ENCODE results near the gene TNFRSF25.
"Not testable (repeated sequence)": the region's sequence is repeated elsewhere in the genome, so short reads cannot be mapped to it uniquely, and the experiment has no call there.

TNFRSF25 gene

GRCh38 chr1:6431645-6432579, 34.1 kb downstream of the TNFRSF25 start:
- DNase-seq (ENCODE audit: low spot score) = not testable (repeated sequence)

- DNase-seq (ENCODE audit: low spot score) = not testable (repeated sequence)
Observed at GRCh38 chr1:6429660-6430411, 36.1 kb downstream of the TNFRSF25 start.

GRCh38 chr1:6428453-6428852, 37.5 kb downstream of the TNFRSF25 start:
- DNase-seq (ENCODE audit: low spot score) = not testable (repeated sequence)

DNA sequence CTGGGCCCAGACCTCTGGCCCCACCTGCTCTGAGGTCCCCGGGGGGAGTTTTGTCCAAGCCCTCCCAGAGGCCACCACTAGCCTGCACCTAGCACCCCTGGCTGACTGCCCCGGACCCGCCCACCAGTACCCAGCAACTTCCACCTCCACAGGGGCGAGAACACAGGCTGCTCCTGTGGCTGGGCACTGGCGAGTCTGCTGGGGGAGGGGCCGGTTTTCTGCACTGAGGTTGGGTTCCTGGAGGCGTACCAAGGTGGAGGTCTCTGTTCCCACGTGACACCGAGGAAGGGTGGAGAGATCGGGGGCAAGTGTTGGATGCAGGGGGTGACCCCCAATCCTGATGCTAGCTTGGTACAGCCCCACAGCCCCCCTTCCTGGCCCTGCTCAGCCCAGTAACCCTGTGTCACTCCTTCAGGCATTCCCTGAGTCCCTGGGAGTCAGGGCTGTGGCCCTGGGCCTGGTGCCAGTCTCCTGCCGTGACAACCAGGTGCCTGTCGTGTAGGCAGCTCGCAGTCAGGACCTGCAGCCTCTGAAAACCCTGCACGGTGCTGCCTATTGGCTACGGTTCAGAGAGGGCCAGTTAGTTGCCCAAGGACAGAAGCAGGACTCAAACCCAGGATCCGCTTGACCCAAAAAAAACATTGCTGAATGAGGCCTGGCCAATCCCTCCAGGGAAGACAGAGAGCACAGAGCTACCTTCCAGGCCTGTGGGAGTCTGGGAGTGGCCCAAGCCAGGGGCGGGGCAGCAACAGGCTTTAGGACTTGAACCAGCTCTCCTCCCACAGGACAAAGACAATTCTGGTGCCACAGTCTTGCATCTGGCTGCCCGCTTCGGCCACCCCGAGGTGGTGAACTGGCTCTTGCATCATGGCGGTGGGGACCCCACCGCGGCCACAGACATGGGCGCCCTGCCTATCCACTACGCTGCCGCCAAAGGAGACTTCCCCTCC, 38.3 kb downstream of the TNFRSF25 start:
- DNase-seq (ENCODE audit: low spot score) = no peak

- no peak for DNase-seq (ENCODE audit: low spot score)
Observed at GRCh38 chr1:6426972-6427350, 39.0 kb downstream of the TNFRSF25 start.

GRCh38 chr1:6426277-6426971, 39.5 kb downstream of the TNFRSF25 start:
- DNase-seq (ENCODE audit: low spot score) = no peak

GRCh38 chr1:6425658-6426057, 40.3 kb downstream of the TNFRSF25 start:
- no peak for DNase-seq (ENCODE audit: low spot score)

DNA sequence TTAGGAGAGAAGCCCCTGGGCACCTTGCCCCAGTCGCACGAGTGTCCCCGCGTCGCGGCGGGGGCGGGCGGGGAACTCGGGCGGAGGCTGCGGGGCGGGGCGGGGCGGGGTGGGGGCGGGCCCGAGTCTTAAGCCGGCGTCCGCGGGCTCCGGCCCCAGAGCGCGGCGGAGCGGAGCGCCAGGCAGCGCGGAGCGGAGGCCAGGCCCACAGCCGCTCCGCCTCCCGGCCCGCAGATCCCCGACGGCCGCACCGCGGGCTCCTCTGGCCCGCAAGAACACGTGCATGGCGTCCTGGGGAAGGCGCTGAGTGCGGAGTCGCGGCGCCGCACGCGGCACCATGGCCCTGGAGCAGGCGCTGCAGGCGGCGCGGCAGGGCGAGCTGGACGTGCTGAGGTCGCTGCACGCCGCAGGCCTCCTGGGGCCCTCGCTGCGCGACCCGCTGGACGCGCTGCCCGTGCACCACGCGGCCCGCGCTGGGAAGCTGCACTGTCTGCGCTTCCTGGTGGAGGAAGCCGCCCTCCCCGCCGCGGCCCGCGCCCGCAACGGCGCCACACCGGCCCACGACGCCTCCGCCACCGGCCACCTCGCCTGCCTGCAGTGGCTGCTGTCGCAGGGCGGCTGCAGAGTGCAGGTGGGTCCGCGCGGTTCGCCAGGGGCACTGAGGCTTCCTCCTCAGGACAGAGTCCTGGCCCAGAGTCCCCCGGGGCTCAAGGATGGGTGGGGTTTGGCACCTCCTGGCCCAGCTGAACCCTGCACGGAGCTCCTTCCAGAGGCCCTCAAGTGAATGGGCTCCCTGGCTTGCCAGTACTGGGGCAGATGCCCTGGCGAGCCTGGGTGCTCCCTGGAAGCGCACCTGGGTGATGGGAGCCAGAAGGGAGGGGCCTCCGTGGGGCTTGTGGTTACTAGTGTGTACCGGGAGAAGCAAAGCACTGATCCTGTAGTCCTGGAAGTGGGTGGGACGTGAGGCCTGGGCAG, 41.1 kb downstream of the TNFRSF25 start, which contains the start of gene ESPN:
Gene ESPN, plus strand, starts transcription at position 158 of the 975 bp plus-strand sequence. Its CDS starts 180 bp downstream, at position 338.
- no peak for DNase-seq (ENCODE audit: low spot score)

DNA sequence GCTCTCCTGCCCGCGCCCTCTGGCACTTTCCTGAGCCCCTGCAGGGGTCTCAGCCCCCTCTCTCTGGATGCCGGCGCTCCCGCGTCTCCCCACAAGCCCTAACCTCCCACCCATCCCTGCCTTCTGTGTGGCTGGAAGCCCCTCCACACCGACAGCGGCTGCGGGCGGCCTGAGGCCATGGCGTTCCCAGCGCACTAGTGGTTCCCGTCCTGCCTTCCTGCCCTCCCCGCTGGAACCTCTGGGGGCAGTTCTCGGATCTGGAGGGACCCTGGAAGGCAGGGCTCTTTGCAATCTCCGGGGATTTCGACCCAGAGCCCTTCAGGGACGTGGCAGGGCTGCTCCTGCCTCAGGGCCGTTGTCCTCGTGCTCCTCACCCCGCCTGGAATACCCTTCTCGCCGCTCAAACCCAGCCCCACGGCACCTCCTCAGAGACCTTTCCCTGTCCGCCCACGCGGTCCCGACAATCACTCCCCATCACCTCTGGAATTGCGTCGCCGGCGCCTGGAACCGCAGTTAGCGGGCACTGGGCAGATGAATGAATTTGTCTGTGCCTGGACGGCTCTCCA, 41.9 kb downstream of the TNFRSF25 start:
- DNase-seq (ENCODE audit: low spot score) = no peak

- DNase-seq (ENCODE audit: low spot score) = peak; percentile 23
Observed at GRCh38 chr1:6423321-6423999, 42.5 kb downstream of the TNFRSF25 start.

GRCh38 chr1:6421266-6421665, 44.7 kb downstream of the TNFRSF25 start:
- DNase-seq (ENCODE audit: low spot score) = no peak

DNA sequence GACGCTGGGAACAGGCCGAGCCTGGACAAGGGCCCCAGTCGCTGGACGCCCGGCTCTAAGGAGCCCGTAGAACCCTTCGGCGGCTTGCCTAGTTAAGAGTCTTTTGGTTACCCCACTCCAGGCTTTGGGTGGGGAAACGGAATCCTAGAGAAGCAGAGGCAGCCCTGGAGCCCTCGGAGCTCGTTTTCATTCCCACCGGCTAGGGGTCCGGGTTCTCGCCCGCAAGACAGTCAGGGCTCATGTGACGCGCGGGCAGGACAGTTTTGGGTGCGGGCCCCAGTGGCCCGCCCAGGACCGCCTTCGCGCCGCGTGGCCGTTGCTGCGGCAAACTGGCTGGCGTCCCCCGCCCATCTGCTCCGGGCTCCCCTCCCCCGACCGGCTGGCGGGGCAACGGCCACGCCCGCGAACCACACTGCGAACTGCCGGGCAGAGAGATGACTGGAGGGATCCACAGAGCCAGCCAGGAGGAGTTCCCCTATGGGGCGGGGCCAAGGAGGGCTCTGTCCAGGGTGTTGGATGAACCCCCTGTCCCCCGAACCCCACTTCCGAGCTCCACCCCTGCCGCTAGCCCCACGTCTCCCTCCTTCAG, 45.4 kb downstream of the TNFRSF25 start:
- no peak for DNase-seq (ENCODE audit: low spot score)

GRCh38 chr1:6419804-6420453, 46.0 kb downstream of the TNFRSF25 start, which contains the start of gene HES2:
HES2 (minus strand) TSS chr1:6419919; CDS start chr1:6419820, 99 bp downstream.
- no peak for DNase-seq (ENCODE audit: low spot score)

- no peak for DNase-seq (ENCODE audit: low spot score)
Observed at GRCh38 chr1:6419397-6419803, 46.6 kb downstream of the TNFRSF25 start.

DNA sequence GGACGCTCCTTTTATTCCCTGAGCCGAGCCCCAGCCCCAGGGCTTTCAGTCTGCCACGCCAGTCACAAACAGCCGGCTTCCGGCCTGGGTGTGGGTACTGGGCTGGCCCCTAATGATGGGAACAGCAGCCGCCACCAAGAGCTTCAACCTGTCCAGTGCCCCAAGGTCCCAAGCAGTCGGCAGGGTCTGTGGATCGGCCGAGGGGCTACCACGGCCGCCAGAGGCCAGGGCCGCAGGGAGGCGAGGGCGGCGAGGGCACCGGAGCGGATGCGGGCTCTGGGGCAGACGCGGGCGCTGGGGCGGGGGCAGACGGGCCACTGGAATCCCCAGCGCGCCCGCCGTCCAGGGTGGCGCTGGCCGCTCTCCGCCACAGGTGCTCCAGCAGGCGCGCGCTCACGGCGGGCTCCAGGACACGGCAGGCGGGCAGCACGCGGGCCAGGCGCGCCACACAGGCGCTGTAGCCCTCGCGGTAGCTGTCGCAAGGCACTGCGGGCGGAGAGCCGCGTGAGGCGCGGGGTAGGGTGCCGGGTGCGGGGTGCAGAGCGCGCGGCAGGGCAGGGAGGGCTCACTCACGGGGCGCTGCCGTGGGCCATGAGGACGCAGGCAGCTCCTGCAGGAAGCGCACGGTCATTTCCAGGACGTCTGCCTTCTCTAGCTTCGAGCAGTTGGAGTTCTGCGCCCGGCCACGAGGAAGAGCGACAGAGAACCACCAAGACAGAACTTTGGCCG, 47.1 kb downstream of the TNFRSF25 start:
- DNase-seq (ENCODE audit: low spot score) = no peak

DNA sequence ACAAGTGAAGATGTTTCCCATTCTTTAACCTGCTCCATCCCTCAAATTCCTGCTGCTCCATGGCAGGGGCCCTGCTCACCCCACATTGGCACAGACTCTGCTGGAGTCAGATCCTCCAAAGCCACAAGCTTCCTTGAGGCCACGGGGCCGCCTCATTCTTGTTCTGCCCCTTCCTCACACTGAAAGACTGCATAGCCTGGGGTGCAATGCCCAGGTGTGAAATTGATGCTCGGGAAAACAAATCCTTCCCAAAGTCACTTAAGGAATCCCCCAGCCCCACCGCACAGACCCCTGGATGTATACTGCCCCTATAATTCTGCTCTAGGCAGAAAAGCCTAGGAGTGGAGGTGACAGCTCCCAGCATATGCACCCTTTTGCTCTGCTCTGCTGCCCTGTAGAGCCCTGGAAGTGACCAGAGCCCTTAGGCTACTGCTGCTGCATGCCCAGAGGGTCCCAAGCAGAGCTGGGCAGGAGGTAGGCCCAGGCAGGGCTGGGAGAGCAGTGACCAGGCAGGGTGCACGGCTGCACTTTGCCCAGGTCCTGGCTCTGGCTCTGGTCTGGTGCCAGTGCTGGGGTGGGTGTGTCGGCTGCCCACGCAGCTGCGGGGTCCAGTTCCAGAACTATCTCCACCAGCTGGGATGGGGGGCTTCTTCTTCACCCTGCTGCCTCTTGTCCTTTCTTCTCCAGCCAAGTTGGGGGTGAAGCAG, 47.9 kb downstream of the TNFRSF25 start:
- no peak for DNase-seq (ENCODE audit: low spot score)

GRCh38 chr1:6416906-6417305, 49.1 kb downstream of the TNFRSF25 start:
- DNase-seq (ENCODE audit: low spot score) = no peak

Measured in RKO (cell line).